Smooth muscle cell of the umbilical artery (primary cell): Measurements from ENCODE around the gene OR1I1. TPM values are rescaled to one million over a fixed set of nuclear protein-coding genes. Genes with fewer than 3 reads are reported as not detected.

Experiments used
- total RNA-seq: library from RNA; depleted of rRNA; stranded (reverse); fragments of >200 nt; gene quantifications from 2 replicates; pipeline ENCODE4 v1.2.3, GENCODE V29; 2014

OR1I1 gene
- total RNA-seq, result not detected in 2 replicates

GRCh38 chr19:15081911-15082310, at the start of gene OR1I1:
Gene OR1I1, plus strand, starts transcription at chr19:15082211. Its CDS starts 4,855 bp downstream, at chr19:15087066.

GRCh38 chr19:15048885-15049541, 33.0 kb upstream of the OR1I1 start, which contains the start of gene CASP14:
Gene CASP14, plus strand, starts transcription at chr19:15049480. Its CDS starts 2,772 bp downstream, at chr19:15052252.

DNA sequence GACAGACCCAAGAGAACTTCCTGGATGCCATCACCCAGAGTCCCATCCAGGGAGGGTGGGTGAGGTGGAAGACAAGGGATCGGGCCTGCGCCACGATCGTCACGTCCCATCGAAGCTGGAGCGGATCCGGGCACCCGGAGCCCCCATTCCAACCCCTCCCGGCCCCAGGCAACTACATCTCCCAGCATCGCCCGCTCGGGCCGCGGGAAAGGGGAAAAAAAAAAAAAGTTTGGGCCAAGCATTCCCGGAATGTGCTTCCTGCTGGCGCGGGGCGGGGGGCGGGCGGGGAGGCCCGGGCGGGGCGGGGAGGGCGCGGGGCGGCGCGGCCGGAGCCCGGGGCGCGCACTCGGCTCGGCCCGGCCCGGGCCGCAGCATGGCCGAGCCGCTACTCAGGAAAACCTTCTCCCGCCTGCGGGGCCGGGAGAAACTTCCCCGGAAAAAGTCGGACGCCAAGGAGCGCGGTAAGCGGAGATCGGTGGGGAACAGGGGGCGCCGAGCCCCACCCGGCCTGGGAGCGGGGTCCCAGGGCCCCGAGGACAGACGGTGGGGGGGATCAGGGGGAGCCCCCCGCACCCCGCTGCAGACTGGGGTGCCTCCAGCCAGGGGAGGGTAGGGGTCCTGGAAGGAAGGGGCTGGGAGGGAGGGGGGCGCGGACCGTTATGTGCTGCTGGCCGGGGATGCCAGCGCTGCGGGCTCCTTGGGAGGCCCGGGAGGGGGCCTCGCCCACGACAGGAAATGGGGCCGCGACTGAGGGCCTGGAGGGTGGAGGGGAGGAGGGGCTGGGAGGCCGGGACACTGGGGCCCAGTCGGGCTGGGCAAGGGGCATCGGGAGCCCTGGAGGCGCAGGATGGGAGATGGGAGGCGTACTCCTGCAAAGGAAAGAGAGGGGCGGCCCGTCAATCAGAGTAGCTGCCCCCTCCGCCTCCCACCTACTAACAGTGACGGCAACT, 25.3 kb downstream of the OR1I1 start, which contains the start of gene SYDE1:
SYDE1 (plus strand) TSS at position 341 of the 950 bp plus-strand sequence; CDS start at position 374, 33 bp downstream.

Other genes starting within 250 kb of the OR1I1 start
- gene OR7A5, start 247.0 kb upstream of the OR1I1 start, total RNA-seq, result not detected in 2 replicates
- gene OR7C1, start 247.0 kb upstream of the OR1I1 start, total RNA-seq, result not detected in 2 replicates
- gene OR7A10, start 233.3 kb upstream of the OR1I1 start, total RNA-seq, result not detected in 2 replicates
- not detected in 2 replicates for gene OR7A17, start 196.1 kb upstream of the OR1I1 start, total RNA-seq
- not detected in 2 replicates for gene OR7C2, start 140.7 kb upstream of the OR1I1 start, total RNA-seq
- gene SLC1A6, start 102.3 kb upstream of the OR1I1 start, total RNA-seq, result not detected in 2 replicates
- gene CASP14, start 32.7 kb upstream of the OR1I1 start, total RNA-seq, result not detected in 2 replicates
- 26.1 and 44.0 TPM in 2 replicates for gene SYDE1, start 25.2 kb downstream of the OR1I1 start, total RNA-seq
- 31.2 and 57.9 TPM in 2 replicates for gene NOTCH3, start 118.8 kb downstream of the OR1I1 start, total RNA-seq
- gene EPHX3, start 150.2 kb downstream of the OR1I1 start, total RNA-seq, result 0.09 TPM in 1 of 2 replicates, not detected in the other